GM19193 (cell line): ENCODE data around the gene MYOM3.

ENCODE experiments used
- POLR2A ChIP-seq: IDR thresholded peaks from 4 replicates; pipeline ENCODE4 v1.6.1; 2011; ENCODE audit not compliant: insufficient read depth, insufficient read length; ENCODE audit errors: extremely low read depth

The MYOM3 gene

GRCh38 chr1:24107462-24108138 lies 4.3 kb downstream of the MYOM3 start:
- no peak for TF ChIP-seq POLR2A

- no peak for TF ChIP-seq POLR2A
Observed at GRCh38 chr1:24105368-24106160, 6.4 kb downstream of the MYOM3 start.

- no peak for TF ChIP-seq POLR2A
Observed at GRCh38 chr1:24104854-24105253, 7.1 kb downstream of the MYOM3 start.

GRCh38 chr1:24103879-24104278 lies 8.1 kb downstream of the MYOM3 start:
- no peak for TF ChIP-seq POLR2A

- TF ChIP-seq POLR2A = no peak
Observed at GRCh38 chr1:24103408-24103807, 8.5 kb downstream of the MYOM3 start.

GRCh38 chr1:24102961-24103360 lies 9.0 kb downstream of the MYOM3 start:
- no peak for TF ChIP-seq POLR2A

GRCh38 chr1:24101796-24102586 lies 9.9 kb downstream of the MYOM3 start:
- no peak for TF ChIP-seq POLR2A

GRCh38 chr1:24100945-24101737 lies 10.8 kb downstream of the MYOM3 start:
- TF ChIP-seq POLR2A = no peak

- no peak for TF ChIP-seq POLR2A
Observed at GRCh38 chr1:24098943-24099638, 12.8 kb downstream of the MYOM3 start.

- TF ChIP-seq POLR2A = no peak
Observed at GRCh38 chr1:24098102-24098501, 13.8 kb downstream of the MYOM3 start.

- no peak for TF ChIP-seq POLR2A
Observed at GRCh38 chr1:24097663-24098062, 14.3 kb downstream of the MYOM3 start.

- no peak for TF ChIP-seq POLR2A
Observed at GRCh38 chr1:24096739-24097103, 15.2 kb downstream of the MYOM3 start.

GRCh38 chr1:24096009-24096738 lies 15.8 kb downstream of the MYOM3 start:
- no peak for TF ChIP-seq POLR2A
